HepG2 (cell line): ENCODE results near the gene ARL2. TPM values are rescaled to one million over a fixed set of nuclear protein-coding genes. Genes with fewer than 3 reads are reported as not detected.
A peak's percentile ranks its signal among the peaks of the same experiment; 100 is the strongest.

Experiments
- BATF2 ChIP-seq: sonication (generic); formaldehyde crosslinking; IDR thresholded peaks from 2 replicates; pipeline ENCODE4 v1.8.0; 2022; ENCODE audit warnings: mild to moderate bottlenecking, missing genetic modification reagents, moderate library complexity
- CERS6 ChIP-seq: sonication (generic); formaldehyde crosslinking; IDR thresholded peaks from 2 replicates; pipeline ENCODE4 v1.5.0; 2020; ENCODE audit warnings: missing genetic modification reagents
- HNRNPH1 ChIP-seq: fragments of 200-400 bp; formaldehyde crosslinking; optimal IDR thresholded peaks from 2 replicates; pipeline ENCODE3; 2017; ENCODE audit warnings: mild to moderate bottlenecking, low read depth, low read length
- KDM5A ChIP-seq: fragments of 200-600 bp; sonication (generic); IDR thresholded peaks from 2 replicates; pipeline ENCODE4 v1.7.0; 2018; ENCODE audit warnings: antibody characterized with exemption, mild to moderate bottlenecking, low read length, borderline replicate concordance
- KLF13 ChIP-seq: sonication (generic); formaldehyde crosslinking; IDR thresholded peaks from 2 replicates; pipeline ENCODE4 v1.4.0; 2020; ENCODE audit warnings: mild to moderate bottlenecking, missing genetic modification reagents
- NKX3-1 ChIP-seq: sonication (generic); formaldehyde crosslinking; IDR thresholded peaks from 2 replicates; pipeline ENCODE4 v1.5.0; 2020; ENCODE audit warnings: missing genetic modification reagents
- PAXIP1 ChIP-seq: sonication (generic); formaldehyde crosslinking; conservative IDR thresholded peaks from 2 replicates; pipeline ENCODE4 v1.4.0; 2020; ENCODE audit warnings: mild to moderate bottlenecking, missing genetic modification reagents, moderate library complexity
- PREB ChIP-seq: sonication (generic); formaldehyde crosslinking; IDR thresholded peaks from 2 replicates; pipeline ENCODE4 v1.4.0; 2020; ENCODE audit warnings: missing genetic modification reagents
- RBFOX2 ChIP-seq: fragments of 200-400 bp; formaldehyde crosslinking; IDR thresholded peaks from 2 replicates; pipeline ENCODE4 v1.6.1; 2017; ENCODE audit warnings: low read depth, mild to moderate bottlenecking, low read length
- RXRA ChIP-seq: sonication (generic); formaldehyde crosslinking; IDR thresholded peaks from 2 replicates; pipeline ENCODE4 v1.5.1; 2020; ENCODE audit warnings: missing genetic modification reagents
- SAP130 ChIP-seq: IDR thresholded peaks from 2 replicates; pipeline ENCODE4 v1.6.1; 2016; ENCODE audit warnings: low read depth
- SMAD9 ChIP-seq: sonication (generic); formaldehyde crosslinking; IDR thresholded peaks from 2 replicates; pipeline ENCODE4 v1.5.1; 2020; ENCODE audit warnings: mild to moderate bottlenecking, missing genetic modification reagents
- ZNF160 ChIP-seq: sonication (generic); formaldehyde crosslinking; IDR thresholded peaks from 2 replicates; pipeline ENCODE4 v1.8.0; 2022; ENCODE audit warnings: mild to moderate bottlenecking, inconsistent platforms, missing genetic modification reagents
- ZNF18 ChIP-seq: sonication (generic); formaldehyde crosslinking; IDR thresholded peaks from 2 replicates; pipeline ENCODE4 v1.8.0; 2022; ENCODE audit warnings: mild to moderate bottlenecking, missing genetic modification reagents; ENCODE audit not compliant: insufficient replicate concordance
- ZNF280B ChIP-seq: sonication (generic); formaldehyde crosslinking; IDR thresholded peaks from 2 replicates; pipeline ENCODE4 v1.5.0; 2020; ENCODE audit warnings: missing genetic modification reagents, mild to moderate bottlenecking, borderline replicate concordance
- ZNF331 ChIP-seq: sonication (generic); formaldehyde crosslinking; IDR thresholded peaks from 2 replicates; pipeline ENCODE4 v1.4.0; 2020; ENCODE audit warnings: missing genetic modification reagents
- ZNF350 ChIP-seq: sonication (generic); formaldehyde crosslinking; IDR thresholded peaks from 2 replicates; pipeline ENCODE4 v1.4.0; 2020; ENCODE audit warnings: mild to moderate bottlenecking, low read depth, missing genetic modification reagents, borderline replicate concordance
- ZNF441 ChIP-seq: sonication (generic); formaldehyde crosslinking; IDR thresholded peaks from 2 replicates; pipeline ENCODE4 v1.7.0; 2021; ENCODE audit warnings: missing genetic modification reagents, borderline replicate concordance
- ZNF577 ChIP-seq: sonication (generic); formaldehyde crosslinking; IDR thresholded peaks from 2 replicates; pipeline ENCODE4 v1.4.0; 2020; ENCODE audit warnings: mild to moderate bottlenecking, low read depth, missing genetic modification reagents, borderline replicate concordance
- ZNF607 ChIP-seq: sonication (generic); formaldehyde crosslinking; IDR thresholded peaks from 2 replicates; pipeline ENCODE4 v1.5.1; 2020; ENCODE audit warnings: missing genetic modification reagents, mild to moderate bottlenecking, borderline replicate concordance
- ZNF615 ChIP-seq: sonication (generic); formaldehyde crosslinking; IDR thresholded peaks from 2 replicates; pipeline ENCODE4 v1.5.0; 2020; ENCODE audit warnings: mild to moderate bottlenecking, missing genetic modification reagents, borderline replicate concordance
- ZNF777 ChIP-seq: sonication (generic); formaldehyde crosslinking; IDR thresholded peaks from 2 replicates; pipeline ENCODE4 v1.4.0; 2020; ENCODE audit warnings: missing genetic modification reagents
- polyA plus RNA-seq, 8 experiments: library from polyadenylated mRNA; depleted of rRNA in 3 of 8; stranded (reverse) in 7 of 8; unstranded in 1 of 8; fragments of >200 nt; fragmentation: Illumina TruSeq in 4 of 8; extraction: Trizol in 4 of 8; gene quantifications; 2 replicates each; pipeline versions ENCODE4 v1.2.1 to v1.2.3, GENCODE V29; 2011 to 2016; ENCODE audit warnings: low read depth in 4 of 8, missing spikeins in 1 of 8, mixed read lengths in 1 of 8; ENCODE audit not compliant: insufficient read depth in 1 of 8
- total RNA-seq, 5 experiments: library from RNA; depleted of rRNA; stranded (reverse); fragments of >200 nt; fragmentation: Illumina TruSeq; extraction: Trizol; gene quantifications; 2 replicates each; pipeline ENCODE4 v1.2.3, GENCODE V29; 2016; ENCODE audit warnings: low read depth in 1 of 5

The ARL2 gene
- total and polyA plus RNA-seq, 2 of the 13 experiments (the other 11 are each of a cell fraction or from before 2014, with no cell fraction given): 82.9 to 84.4 TPM

GRCh38 chr11:65066315-65066714 lies 52.4 kb downstream of the ARL2 start (continued):
- TF ChIP-seq ZNF350 (no peak), ZNF577 (CRISPR knock-in tag) (no peak), KDM5A (no peak), BATF2 (CRISPR knock-in tag) (no peak), RXRA (CRISPR knock-in tag) (peak; percentile 25; the same call in 1 of the 2 replicates), SAP130 (CRISPR knock-in tag) (peak; percentile 39; the same call in 1 of the 2 replicates), RBFOX2 (no peak), ZNF615 (no peak), SMAD9 (no peak), ZNF331 (no peak), KLF13 (CRISPR knock-in tag) (no peak), HNRNPH1 (no peak), ZNF607 (CRISPR knock-in tag) (no peak), ZNF18 (CRISPR knock-in tag) (no peak), NKX3-1 (CRISPR knock-in tag) (no peak), PAXIP1 (CRISPR knock-in tag) (no peak), ZNF280B (CRISPR knock-in tag) (0 out of 2 replicates have a peak, but pooled peaks have one; percentile 59), ZNF160 (no peak), ZNF777 (CRISPR knock-in tag) (no peak), ZNF441 (CRISPR knock-in tag) (no peak), CERS6 (CRISPR knock-in tag) (no peak), PREB (no peak)
